Peyer's patch (tissue), 4 donors: Measurements from ENCODE around the gene PDXK.

Experiments
- POLR2A ChIP-seq, 2 donors: fragments of 450-650 bp; IDR thresholded peaks; one replicate each; pipeline ENCODE4 v1.5.1; 2017; ENCODE audit warnings: antibody characterized with exemption in 2 of 2, mild to moderate bottlenecking in 2 of 2, moderate library complexity in 2 of 2
- TF ChIP-seq, protein P1 (sequence below), 6 experiments: fragments of 450-650 bp in 4 of 6; fragments of 200-600 bp in 2 of 6; sonication (generic) in 1 of 6; IDR thresholded peaks; one replicate each; pipeline ENCODE4 v1.5.1; 2017 to 2019; ENCODE audit warnings: antibody characterized with exemption in 6 of 6, mild to moderate bottlenecking in 3 of 6, moderate library complexity in 1 of 6

DNA sequence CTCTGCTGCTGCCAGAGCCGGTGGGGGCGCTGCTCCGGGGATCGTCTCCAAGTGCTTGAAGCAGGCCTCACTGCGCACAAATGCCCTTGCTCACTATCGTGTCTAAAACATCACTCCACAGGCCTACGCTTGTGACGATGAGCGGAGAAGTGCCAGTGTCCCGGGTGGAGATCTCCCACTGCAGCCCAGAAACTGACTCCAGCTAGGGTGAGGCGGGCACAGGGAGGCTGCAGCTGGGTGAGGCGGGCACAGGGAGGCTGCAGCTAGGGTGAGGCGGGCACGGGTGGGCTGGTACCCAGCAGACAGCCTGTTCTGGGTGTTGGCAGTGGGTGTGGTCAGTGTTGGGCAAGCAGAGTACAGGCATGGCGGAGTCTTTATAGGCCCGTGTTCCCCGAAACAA lies 22.7 kb upstream of the PDXK start:
- TF ChIP-seq, protein P1, sequence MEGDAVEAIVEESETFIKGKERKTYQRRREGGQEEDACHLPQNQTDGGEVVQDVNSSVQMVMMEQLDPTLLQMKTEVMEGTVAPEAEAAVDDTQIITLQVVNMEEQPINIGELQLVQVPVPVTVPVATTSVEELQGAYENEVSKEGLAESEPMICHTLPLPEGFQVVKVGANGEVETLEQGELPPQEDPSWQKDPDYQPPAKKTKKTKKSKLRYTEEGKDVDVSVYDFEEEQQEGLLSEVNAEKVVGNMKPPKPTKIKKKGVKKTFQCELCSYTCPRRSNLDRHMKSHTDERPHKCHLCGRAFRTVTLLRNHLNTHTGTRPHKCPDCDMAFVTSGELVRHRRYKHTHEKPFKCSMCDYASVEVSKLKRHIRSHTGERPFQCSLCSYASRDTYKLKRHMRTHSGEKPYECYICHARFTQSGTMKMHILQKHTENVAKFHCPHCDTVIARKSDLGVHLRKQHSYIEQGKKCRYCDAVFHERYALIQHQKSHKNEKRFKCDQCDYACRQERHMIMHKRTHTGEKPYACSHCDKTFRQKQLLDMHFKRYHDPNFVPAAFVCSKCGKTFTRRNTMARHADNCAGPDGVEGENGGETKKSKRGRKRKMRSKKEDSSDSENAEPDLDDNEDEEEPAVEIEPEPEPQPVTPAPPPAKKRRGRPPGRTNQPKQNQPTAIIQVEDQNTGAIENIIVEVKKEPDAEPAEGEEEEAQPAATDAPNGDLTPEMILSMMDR (IDR thresholded peaks at IDR 0.05) = no peak
- TF ChIP-seq POLR2A (IDR thresholded peaks at IDR 0.05) = no peak
